NCI-H345 treated with DMSO at 0.1 percent for 48 hours (cell line): ENCODE measurements around the gene PIGP.
"Not testable (repeated sequence)": the region's sequence is repeated elsewhere in the genome, so short reads cannot be mapped to it uniquely, and the experiment has no call there.

ENCODE experiments used
- DNase-seq: peaks from one replicate; lab custom pipeline; 2025; ENCODE audit not compliant: unreplicated experiment; lab: John Stamatoyannopoulos, UW

The PIGP gene

GRCh38 chr21:37045149-37045548 lies 27.7 kb downstream of the PIGP start:
- DNase-seq, result no peak

- DNase-seq, result no peak
Measured at GRCh38 chr21:37044643-37045042, 28.2 kb downstream of the PIGP start.

GRCh38 chr21:37043818-37044217 lies 29.1 kb downstream of the PIGP start:
- DNase-seq, result no peak

GRCh38 chr21:37041706-37042271 lies 31.1 kb downstream of the PIGP start:
- DNase-seq, result peak; percentile 60

- DNase-seq, result no peak
Measured at GRCh38 chr21:37040212-37040611, 32.7 kb downstream of the PIGP start.

GRCh38 chr21:37039411-37040075 lies 33.3 kb downstream of the PIGP start:
- no peak for DNase-seq

GRCh38 chr21:37036177-37036576 lies 36.7 kb downstream of the PIGP start:
- DNase-seq, result no peak

GRCh38 chr21:37034394-37034793 lies 38.5 kb downstream of the PIGP start:
- DNase-seq, result not testable (repeated sequence)

GRCh38 chr21:37032877-37033471 lies 39.9 kb downstream of the PIGP start:
- no peak for DNase-seq

GRCh38 chr21:37032293-37032692 lies 40.6 kb downstream of the PIGP start:
- DNase-seq, result no peak

- DNase-seq, result no peak
Measured at GRCh38 chr21:37030864-37031263, 42.0 kb downstream of the PIGP start.

GRCh38 chr21:37028570-37028969 lies 44.3 kb downstream of the PIGP start:
- DNase-seq, result no peak

- DNase-seq, result no peak
Measured at GRCh38 chr21:37026499-37026898, 46.4 kb downstream of the PIGP start.

GRCh38 chr21:37017951-37018679 lies 54.8 kb downstream of the PIGP start:
- no peak for DNase-seq
